Keratinocyte (primary cell): ENCODE results near the gene CARD11.

ENCODE experiments used
- CTCF ChIP-seq, 3 experiments: IDR thresholded peaks in 1 of 3; conservative IDR thresholded peaks in 1 of 3; optimal IDR thresholded peaks in 1 of 3; 2 replicates in 2 of 3; 3 replicates in 1 of 3; pipeline versions ENCODE3 to v1.5.1; 2011; ENCODE audit warnings: low read length in 3 of 3, mild to moderate bottlenecking in 3 of 3, moderate library complexity in 2 of 3, control low read depth in 1 of 3, inconsistent platforms in 1 of 3; ENCODE audit not compliant: insufficient read depth in 2 of 3; ENCODE audit errors: extremely low read depth in 1 of 3
- EZH2 ChIP-seq: IDR thresholded peaks from one replicate; pipeline ENCODE4 v1.6.1; 2012; ENCODE audit warnings: inconsistent platforms, mild to moderate bottlenecking, low read length, moderate library complexity

GRCh38 chr7:3078514-3078913, 34.8 kb upstream of the CARD11 start:
- no peak for TF ChIP-seq CTCF (optimal IDR thresholded peaks at IDR 0.05 in 1 of 3, IDR thresholded peaks at IDR 0.05 in 1 of 3, conservative IDR thresholded peaks at IDR 0.05 in 1 of 3; ENCODE audit: extremely low read depth in 1 of 3, insufficient read depth in 2 of 3, low read length in 3 of 3)
- TF ChIP-seq EZH2, result no peak
